HEK293 (cell line): ENCODE data around the gene PTPRN.

Experiments
- HOXA7 ChIP-seq: sonication (generic); formaldehyde crosslinking; IDR thresholded peaks from 2 replicates; pipeline ENCODE4 v1.8.1; 2022; ENCODE audit warnings: missing genetic modification reagents, borderline replicate concordance
- ZBTB17 ChIP-seq: fragments of 450-650 bp; formaldehyde crosslinking; IDR thresholded peaks from 2 replicates; pipeline ENCODE4 v1.5.1; 2016; ENCODE audit warnings: missing biosample characterization, missing genetic modification characterization
- ZNF175 ChIP-seq: fragments of 450-650 bp; formaldehyde crosslinking; IDR thresholded peaks from 2 replicates; pipeline ENCODE4 v1.5.1; 2016; ENCODE audit warnings: missing biosample characterization, missing genetic modification characterization
- ZNF76 ChIP-seq: fragments of 450-650 bp; formaldehyde crosslinking; IDR thresholded peaks from 2 replicates; pipeline ENCODE4; 2016; ENCODE audit warnings: low read depth, missing biosample characterization, missing genetic modification characterization, borderline replicate concordance
- TF ChIP-seq, protein P1 (sequence below): fragments of 450-650 bp; formaldehyde crosslinking; IDR thresholded peaks from 2 replicates; pipeline ENCODE4 v1.5.1; 2016; ENCODE audit warnings: missing biosample characterization, missing genetic modification characterization
- TF ChIP-seq, protein P2 (sequence below): fragments of 450-650 bp; formaldehyde crosslinking; IDR thresholded peaks from 2 replicates; pipeline ENCODE4 v1.5.1; 2016; ENCODE audit warnings: missing biosample characterization, missing genetic modification characterization

- TF ChIP-seq, protein P1, sequence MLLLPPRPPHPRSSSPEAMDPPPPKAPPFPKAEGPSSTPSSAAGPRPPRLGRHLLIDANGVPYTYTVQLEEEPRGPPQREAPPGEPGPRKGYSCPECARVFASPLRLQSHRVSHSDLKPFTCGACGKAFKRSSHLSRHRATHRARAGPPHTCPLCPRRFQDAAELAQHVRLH (tag by site-specific recombination): no peak
- TF ChIP-seq ZNF175 (no peak), ZNF76 (tag by site-specific recombination) (no peak), ZBTB17 (tag by site-specific recombination) (no peak), HOXA7 (CRISPR knock-in tag) (no peak)
- TF ChIP-seq, protein P2, sequence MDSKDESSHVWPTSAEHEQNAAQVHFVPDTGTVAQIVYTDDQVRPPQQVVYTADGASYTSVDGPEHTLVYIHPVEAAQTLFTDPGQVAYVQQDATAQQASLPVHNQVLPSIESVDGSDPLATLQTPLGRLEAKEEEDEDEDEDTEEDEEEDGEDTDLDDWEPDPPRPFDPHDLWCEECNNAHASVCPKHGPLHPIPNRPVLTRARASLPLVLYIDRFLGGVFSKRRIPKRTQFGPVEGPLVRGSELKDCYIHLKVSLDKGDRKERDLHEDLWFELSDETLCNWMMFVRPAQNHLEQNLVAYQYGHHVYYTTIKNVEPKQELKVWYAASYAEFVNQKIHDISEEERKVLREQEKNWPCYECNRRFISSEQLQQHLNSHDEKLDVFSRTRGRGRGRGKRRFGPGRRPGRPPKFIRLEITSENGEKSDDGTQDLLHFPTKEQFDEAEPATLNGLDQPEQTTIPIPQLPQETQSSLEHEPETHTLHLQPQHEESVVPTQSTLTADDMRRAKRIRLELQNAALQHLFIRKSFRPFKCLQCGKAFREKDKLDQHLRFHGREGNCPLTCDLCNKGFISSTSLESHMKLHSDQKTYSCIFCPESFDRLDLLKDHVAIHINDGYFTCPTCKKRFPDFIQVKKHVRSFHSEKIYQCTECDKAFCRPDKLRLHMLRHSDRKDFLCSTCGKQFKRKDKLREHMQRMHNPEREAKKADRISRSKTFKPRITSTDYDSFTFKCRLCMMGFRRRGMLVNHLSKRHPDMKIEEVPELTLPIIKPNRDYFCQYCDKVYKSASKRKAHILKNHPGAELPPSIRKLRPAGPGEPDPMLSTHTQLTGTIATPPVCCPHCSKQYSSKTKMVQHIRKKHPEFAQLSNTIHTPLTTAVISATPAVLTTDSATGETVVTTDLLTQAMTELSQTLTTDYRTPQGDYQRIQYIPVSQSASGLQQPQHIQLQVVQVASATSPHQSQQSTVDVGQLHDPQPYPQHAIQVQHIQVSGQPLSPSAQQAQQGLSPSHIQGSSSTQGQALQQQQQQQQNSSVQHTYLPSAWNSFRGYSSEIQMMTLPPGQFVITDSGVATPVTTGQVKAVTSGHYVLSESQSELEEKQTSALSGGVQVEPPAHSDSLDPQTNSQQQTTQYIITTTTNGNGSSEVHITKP (tag by site-specific recombination): no peak
Measured at GRCh38 chr2:219272995-219273394, 36.2 kb downstream of the PTPRN start.
